OCI-LY1 (cell line): ENCODE data around the gene ARMC9.

Source experiments
- CTCF ChIP-seq: fragments of 200-600 bp; sonication (generic), shearing (Covaris generic); IDR thresholded peaks from 2 replicates; pipeline ENCODE4 v1.5.1; 2017; ENCODE audit warnings: mild to moderate bottlenecking, antibody characterized with exemption, low read length, moderate library complexity, mixed read lengths
- EZH2 ChIP-seq: fragments of 200-600 bp; sonication (generic), shearing (Covaris generic); IDR thresholded peaks from 2 replicates; pipeline ENCODE4 v1.8.0; 2017; ENCODE audit warnings: borderline replicate concordance, mixed run types, mild to moderate bottlenecking, antibody characterized with exemption, low read length, moderate library complexity, mixed read lengths

GRCh38 chr2:231168460-231169139 is 29.8 kb upstream of the ARMC9 start:
- TF ChIP-seq CTCF (no peak), EZH2 (no peak)
